ENCODE results near the gene KCNJ1. TPM values are rescaled to one million over a fixed set of nuclear protein-coding genes. Genes with fewer than 3 reads are reported as not detected.
A peak's percentile ranks its signal among the peaks of the same experiment; 100 is the strongest.

KCNJ1 gene
- total RNA-seq, 2 donors from 2014 or later = not detected

DNA sequence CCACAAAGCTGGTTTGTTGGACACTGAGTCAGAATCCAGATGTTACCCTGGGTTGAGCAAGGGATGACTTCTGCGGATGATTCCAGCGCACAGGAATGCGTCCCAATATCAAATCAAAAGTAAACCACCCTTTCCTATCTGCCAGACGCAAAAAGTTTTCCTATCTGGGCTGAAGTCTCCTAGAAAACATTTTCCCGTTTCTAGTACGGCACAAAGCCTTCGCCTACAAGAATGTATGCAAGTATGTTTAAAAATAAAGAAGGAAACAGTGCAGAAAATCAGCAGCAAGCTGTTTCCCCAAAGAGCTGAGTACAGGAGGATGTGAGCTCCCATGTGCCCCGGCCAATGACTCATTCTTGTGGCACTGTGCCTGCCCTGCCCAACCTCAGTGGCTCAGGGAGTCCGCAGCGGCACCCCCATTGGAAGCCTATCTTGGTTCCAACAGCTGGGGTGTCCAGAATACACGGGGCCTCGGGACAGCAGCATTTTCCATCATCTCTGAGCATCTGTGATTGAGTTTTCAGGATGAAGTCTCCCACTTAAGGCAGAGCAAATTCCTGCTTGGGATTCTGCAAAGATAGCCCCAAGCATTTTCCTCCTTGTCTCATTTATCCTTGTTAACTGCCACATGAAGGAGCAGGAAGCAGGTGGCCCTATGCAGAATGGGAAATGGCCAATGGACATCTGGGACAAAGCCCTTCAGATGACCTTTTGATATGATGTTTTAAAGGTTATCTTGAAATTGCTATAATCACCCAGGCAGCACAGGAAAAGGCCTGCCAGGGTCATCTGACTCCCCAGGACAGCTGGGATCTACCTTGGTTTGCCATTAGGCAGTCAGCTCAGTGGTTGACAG, 41.5 kb upstream of the KCNJ1 start:
- TF ChIP-seq CTCF (IDR thresholded peaks at IDR 0.05) = no peak
- H3K27ac ChIP-seq = peak overlapping the region in 1 of 2 donors; percentile 53
- no peaks in the 10 kb centered on the region for H3K36me3 ChIP-seq
- no peaks in the 10 kb centered on the region for H3K9me3 ChIP-seq
- peaks cover 0 to 51% of the 10 kb centered on the region in 2 donors for H3K4me1 ChIP-seq
- no peaks in the 10 kb centered on the region for H3K27me3 ChIP-seq
- DNase-seq (ENCODE audit: low spot score) = peak; percentile 78
- H3K4me3 ChIP-seq = no peak overlapping the region

DNA sequence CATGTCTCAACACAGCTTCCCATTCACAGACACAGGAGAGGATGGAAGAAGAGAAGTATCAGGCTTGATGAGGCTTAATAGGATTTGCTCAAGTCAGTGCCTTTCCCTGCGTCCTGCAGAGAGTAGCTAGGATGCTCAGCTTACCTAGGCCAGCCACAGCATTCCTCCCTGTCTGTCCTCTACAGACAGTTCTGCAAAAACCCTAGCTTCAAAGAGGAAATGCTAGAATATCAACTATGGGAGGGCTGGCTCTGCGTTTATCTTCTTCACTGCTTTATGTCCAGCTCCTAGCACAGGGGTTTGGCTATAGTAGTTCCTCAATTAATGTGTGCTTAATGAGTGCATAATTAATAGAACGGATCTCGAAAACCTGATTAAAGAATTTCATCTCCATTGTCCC, 40.5 kb upstream of the KCNJ1 start:
- H3K4me1 ChIP-seq = peaks cover 0 to 56% of the 10 kb centered on the region in 2 donors

DNA sequence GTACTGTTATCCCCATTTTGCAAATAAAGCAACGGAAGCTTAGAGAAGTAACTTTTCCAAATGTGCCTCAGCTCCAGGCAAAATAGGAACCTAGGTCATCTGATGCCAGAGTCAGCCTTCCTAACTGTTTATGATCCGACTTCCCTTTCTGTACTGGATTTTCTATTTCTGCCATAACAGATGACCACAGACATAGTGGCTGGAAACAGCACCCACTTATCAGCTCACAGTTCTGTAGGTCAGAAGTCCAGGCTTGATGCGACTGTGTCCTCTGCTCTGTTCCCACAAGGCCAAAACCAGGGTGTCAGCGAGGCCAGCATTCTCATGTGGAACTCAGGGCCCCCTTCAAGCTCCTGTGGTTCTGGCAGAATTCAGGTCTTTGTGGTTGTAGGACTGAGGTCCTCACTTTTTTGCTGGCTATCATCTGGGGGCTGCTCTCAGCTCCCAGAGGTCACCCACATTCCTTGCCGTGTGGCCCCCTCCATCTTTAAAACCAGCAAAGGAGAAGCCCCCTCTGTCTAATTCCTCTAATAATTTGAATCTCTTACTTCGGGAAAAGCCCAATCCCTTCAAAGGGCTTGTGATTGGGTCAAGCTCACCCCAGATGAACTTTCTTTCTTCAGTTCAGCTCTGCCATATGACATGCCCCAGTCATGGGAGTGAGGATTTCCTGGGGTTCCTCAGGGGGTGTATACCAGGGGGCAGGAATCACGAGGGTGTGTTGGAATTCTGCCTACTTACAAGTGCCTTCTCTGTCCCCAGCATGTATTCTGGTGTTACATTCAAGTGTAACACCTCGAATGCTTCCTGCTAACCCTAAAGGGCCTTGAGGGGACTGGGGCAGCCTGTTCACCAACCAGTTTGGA, 39.3 kb upstream of the KCNJ1 start:
- DNase-seq (ENCODE audit: low spot score) = no peak
- no peak for TF ChIP-seq CTCF (IDR thresholded peaks at IDR 0.05)
- H3K4me3 ChIP-seq = peak overlapping the region; percentile 40 to 70
- no peaks in the 10 kb centered on the region for H3K9me3 ChIP-seq
- H3K36me3 ChIP-seq = no peaks in the 10 kb centered on the region
- peaks cover 0 to 56% of the 10 kb centered on the region in 2 donors for H3K4me1 ChIP-seq
- peak overlapping the region; percentile 75 to 83 for H3K27ac ChIP-seq
- H3K27me3 ChIP-seq = no peaks in the 10 kb centered on the region

More for the DNA sequence above, 40.5 kb upstream of the KCNJ1 start:
- H3K36me3 ChIP-seq = no peaks in the 10 kb centered on the region
- no peaks in the 10 kb centered on the region for H3K27me3 ChIP-seq
- no peak for TF ChIP-seq CTCF (IDR thresholded peaks at IDR 0.05)
- no peak for DNase-seq (ENCODE audit: low spot score)
- H3K4me3 ChIP-seq = no peak overlapping the region
- H3K9me3 ChIP-seq = no peaks in the 10 kb centered on the region
- H3K27ac ChIP-seq = no peak overlapping the region

GRCh38 chr11:128905345-128906184, 38.5 kb upstream of the KCNJ1 start:
- peak overlapping the region; percentile 75 to 83 for H3K27ac ChIP-seq
- no peak for DNase-seq (ENCODE audit: low spot score)

More at GRCh38 chr11:128905345-128906184, 38.5 kb upstream of the KCNJ1 start:
- H3K27me3 ChIP-seq = no peaks in the 10 kb centered on the region
- H3K9me3 ChIP-seq = no peaks in the 10 kb centered on the region
- H3K4me3 ChIP-seq = peak overlapping the region; percentile 40 to 70
- H3K36me3 ChIP-seq = no peaks in the 10 kb centered on the region
- H3K4me1 ChIP-seq = peaks cover 0 to 56% of the 10 kb centered on the region in 2 donors
- peak; percentile 41 to 65 for TF ChIP-seq CTCF (IDR thresholded peaks at IDR 0.05)
